MM.1S (cell line): ENCODE measurements around the gene DNAJA2.
A peak's percentile ranks its signal among the peaks of the same experiment; 100 is the strongest.

Experiments
- CTCF ChIP-seq: fragments of 300-600 bp; sonication (generic); IDR thresholded peaks from 2 replicates; pipeline ENCODE4 v1.5.1; 2016; ENCODE audit warnings: antibody characterized with exemption, low read length, mixed read lengths
- EZH2 ChIP-seq: fragments of 300-600 bp; sonication (generic); optimal IDR thresholded peaks from 2 replicates; pipeline ENCODE3; 2017; ENCODE audit warnings: low read depth, mild to moderate bottlenecking, antibody characterized with exemption, low read length, mixed read lengths

- TF ChIP-seq EZH2 (no peak), CTCF (peak; percentile 62)
Observed at GRCh38 chr16:46947900-46948547, 25.4 kb downstream of the DNAJA2 start.
